ENCODE results near the gene CUX1. TPM values are rescaled to one million over a fixed set of nuclear protein-coding genes. Genes with fewer than 3 reads are reported as not detected.
"Not testable (repeated sequence)": the region's sequence is repeated elsewhere in the genome, so short reads cannot be mapped to it uniquely, and the experiment has no call there.

The CUX1 gene
- total and polyA plus RNA-seq, 2 donors: 59.7 to 63.5 TPM

DNA sequence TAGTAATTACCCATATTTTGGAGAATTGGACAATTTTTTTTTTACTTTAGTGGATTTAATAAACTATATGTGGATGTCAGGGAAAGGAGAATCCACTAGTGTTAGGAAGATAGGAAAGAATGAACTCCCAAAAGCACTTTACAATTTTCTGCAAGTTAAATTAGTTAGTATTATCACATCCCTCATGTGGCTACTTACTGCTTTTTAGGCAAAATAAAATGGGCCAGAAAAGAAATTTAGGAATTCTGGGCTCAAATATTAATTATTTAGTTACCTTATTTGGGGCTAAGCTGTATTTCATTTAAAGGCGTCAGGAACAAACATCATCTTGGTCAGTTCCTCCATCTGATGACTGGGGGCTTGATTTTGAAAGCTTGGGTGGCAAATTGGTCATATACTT is 4.8 kb upstream of the CUX1 start:
- 92% methylated on average over 1 of the region's 1 CpG for WGBS
- Histone ChIP-seq H3K4me1 (ENCODE audit: insufficient read depth) (no peaks in the 10 kb centered on the region), H3K27ac (ENCODE audit: low read depth) (no peak overlapping the region), H3K36me3 (ENCODE audit: insufficient read depth) (no peaks in the 10 kb centered on the region), H3K4me3 (ENCODE audit: low read depth, low read length) (no peak overlapping the region)
- DNase-seq (ENCODE audit: extremely low spot score): no peak

GRCh38 chr7:101813402-101814019 is 3.9 kb upstream of the CUX1 start:
- no peak for DNase-seq (ENCODE audit: extremely low spot score)
- Histone ChIP-seq H3K4me1 (ENCODE audit: insufficient read depth) (no peaks in the 10 kb centered on the region), H3K27ac (ENCODE audit: low read depth) (no peak overlapping the region), H3K4me3 (ENCODE audit: low read depth, low read length) (peak overlapping the region; percentile 99), H3K36me3 (ENCODE audit: insufficient read depth) (no peaks in the 10 kb centered on the region)
- WGBS: 36% methylated on average over 5 of the region's 5 CpGs

DNA sequence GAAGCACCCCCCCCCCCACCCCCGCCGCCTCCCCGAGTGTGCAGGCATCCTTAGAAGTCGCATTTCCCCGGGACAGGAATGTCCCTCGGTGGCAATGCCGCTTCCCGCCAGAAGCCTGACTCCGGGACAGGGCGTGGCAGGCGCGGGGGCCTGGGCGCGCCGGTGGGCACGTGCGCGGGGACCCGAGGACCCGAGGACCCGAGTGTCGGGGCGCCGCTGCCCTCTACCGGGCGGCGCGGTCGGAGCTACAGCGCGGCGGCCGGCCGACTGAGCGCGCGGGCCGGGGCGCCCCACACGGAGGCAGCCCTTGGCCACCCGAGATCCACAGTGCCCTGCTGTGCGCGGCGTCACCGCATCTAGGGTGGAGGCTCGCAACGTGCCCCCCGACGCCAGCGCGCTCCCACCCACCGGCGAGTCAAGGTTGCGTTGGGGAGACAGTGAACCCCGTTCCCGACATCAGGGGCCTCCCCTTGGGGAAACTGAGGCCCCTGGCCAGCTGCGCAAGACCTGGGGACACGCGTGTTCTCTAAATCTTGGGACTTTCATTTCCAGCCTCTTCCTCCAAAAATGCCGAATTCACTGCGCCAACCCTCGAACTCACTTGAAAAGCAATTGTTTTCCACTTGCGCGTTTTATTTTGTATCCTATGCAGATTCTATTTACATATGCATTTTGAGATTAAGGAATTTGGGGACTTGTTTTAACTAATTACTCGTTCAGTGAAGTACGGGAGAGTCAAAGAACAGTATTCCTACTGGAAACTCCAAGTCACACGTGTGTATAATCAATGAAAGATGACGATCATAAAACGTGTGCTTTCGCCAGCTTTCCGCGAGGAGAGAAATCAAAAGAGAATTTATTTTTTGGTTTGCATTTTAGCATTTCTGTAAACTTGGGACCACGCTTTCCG is 3.1 kb upstream of the CUX1 start:
- H3K4me1 ChIP-seq (ENCODE audit: insufficient read depth): no peaks in the 10 kb centered on the region
- no peak overlapping the region for H3K27ac ChIP-seq (ENCODE audit: low read depth)
- peak overlapping the region; percentile 99 for H3K4me3 ChIP-seq (ENCODE audit: low read depth, low read length)
- H3K36me3 ChIP-seq (ENCODE audit: insufficient read depth): no peaks in the 10 kb centered on the region
- WGBS: under 1% methylated on average over 74 of the region's 74 CpGs
- DNase-seq (ENCODE audit: extremely low spot score): no peak

DNA sequence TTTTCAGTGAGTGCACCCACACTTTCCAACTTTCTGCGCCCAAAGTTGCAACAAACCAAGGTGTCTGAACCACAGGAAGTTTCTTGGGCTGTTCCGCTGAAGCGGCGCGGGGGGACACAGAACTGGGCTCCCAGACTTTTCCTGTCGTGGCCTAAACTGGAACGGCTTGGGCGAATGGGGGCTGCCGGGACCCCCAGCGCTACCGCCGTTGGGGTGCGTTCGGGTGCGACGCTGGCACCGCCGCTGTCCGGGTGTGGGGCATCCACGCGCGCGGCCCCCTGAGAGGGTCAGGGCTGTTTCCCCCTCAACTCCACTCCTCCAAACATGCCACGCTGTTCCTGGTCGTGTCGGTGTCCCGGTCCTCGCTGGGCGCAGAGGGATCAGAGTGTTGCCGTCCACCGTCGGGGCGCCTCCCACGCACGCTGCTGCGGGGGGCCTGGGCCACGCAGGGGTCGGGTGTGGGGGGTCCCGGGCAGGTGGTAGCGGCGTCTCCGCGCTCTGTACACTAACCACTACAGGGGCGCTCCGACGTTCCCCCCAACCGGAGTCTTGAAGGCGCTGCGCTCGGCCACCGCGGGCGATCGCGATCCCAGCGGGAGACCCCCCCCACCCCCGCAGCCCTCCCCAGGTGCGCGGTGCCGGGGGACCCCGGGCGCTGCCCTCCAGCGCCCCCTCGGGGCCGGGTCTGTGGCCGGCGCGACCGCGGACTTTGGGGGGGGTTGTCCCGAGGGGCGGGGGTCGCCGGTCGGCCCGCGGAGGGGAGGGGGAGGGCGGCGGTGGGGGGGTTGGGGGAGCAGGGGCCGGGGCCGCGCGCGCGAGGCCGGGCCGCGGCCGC is 2.2 kb upstream of the CUX1 start:
- no peak for DNase-seq (ENCODE audit: extremely low spot score)

GRCh38 chr7:101815826-101816594 is 1.4 kb upstream of the CUX1 start:
- WGBS: under 1% methylated on average over 94 of the region's 113 CpGs
- Histone ChIP-seq H3K36me3 (ENCODE audit: insufficient read depth) (no peaks in the 10 kb centered on the region), H3K4me3 (ENCODE audit: low read depth, low read length) (peak overlapping the region; percentile 99), H3K4me1 (ENCODE audit: insufficient read depth) (no peaks in the 10 kb centered on the region), H3K27ac (ENCODE audit: low read depth) (peak overlapping the region; percentile 83)
- DNase-seq (ENCODE audit: extremely low spot score): no peak

More for the DNA sequence above, 2.2 kb upstream of the CUX1 start:
- Histone ChIP-seq H3K4me3 (ENCODE audit: low read depth, low read length) (peak overlapping the region; percentile 99), H3K27ac (ENCODE audit: low read depth) (peak overlapping the region; percentile 70), H3K36me3 (ENCODE audit: insufficient read depth) (no peaks in the 10 kb centered on the region), H3K4me1 (ENCODE audit: insufficient read depth) (no peaks in the 10 kb centered on the region)
- under 1% methylated on average over 87 of the region's 89 CpGs for WGBS

DNA sequence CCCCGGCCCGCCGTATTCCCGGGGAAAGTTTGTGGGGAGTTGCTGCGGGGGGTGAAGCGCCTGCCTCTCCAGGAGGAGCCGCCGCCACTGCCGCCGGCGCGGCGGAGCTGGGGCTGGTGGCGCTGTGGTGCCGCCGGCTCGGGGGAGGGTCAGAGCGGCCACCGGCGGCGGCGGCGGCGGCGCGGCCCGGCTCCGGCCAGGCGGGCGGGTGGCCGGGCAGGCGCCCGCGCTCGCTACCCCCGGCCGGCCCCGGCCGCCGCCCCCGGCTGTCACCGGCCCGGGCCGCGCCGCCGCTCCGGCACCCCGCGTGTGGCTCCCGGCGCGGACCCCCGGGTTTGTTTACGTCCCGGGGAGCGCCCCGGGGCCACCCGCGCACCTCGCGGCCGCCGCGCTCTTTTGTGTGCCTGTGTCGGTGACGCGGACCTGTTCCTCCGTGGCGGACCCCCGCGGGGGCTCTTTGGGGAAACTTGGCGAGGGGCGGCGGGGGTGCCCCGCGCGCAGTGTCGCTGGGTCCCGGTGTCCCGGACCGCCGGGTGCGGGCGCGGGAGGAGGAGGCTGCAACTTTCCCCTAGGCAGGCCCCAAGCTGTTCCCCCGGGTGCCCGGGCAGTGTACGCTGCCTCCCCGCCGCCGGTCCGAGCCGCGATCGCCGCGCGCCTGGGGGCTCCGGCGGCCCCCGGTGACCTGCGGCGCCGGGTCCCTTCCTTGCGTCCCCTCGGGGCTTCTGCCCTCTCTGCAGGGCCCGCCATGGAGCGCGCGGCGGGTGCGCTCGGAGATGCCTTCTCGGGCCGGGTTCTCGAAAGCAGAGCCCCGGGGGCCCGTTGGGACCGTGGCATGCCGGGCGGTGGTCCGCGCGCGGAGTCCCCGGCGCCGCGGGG is 593 bp upstream of the CUX1 start:
- no peaks in the 10 kb centered on the region for H3K36me3 ChIP-seq (ENCODE audit: insufficient read depth)
- peak overlapping the region; percentile 55 for H3K27ac ChIP-seq (ENCODE audit: low read depth)
- peak overlapping the region; percentile 99 for H3K4me3 ChIP-seq (ENCODE audit: low read depth, low read length)
- no peak for DNase-seq (ENCODE audit: extremely low spot score)
- H3K4me1 ChIP-seq (ENCODE audit: insufficient read depth): no peaks in the 10 kb centered on the region
- under 1% methylated on average over 130 of the region's 130 CpGs for WGBS

DNA sequence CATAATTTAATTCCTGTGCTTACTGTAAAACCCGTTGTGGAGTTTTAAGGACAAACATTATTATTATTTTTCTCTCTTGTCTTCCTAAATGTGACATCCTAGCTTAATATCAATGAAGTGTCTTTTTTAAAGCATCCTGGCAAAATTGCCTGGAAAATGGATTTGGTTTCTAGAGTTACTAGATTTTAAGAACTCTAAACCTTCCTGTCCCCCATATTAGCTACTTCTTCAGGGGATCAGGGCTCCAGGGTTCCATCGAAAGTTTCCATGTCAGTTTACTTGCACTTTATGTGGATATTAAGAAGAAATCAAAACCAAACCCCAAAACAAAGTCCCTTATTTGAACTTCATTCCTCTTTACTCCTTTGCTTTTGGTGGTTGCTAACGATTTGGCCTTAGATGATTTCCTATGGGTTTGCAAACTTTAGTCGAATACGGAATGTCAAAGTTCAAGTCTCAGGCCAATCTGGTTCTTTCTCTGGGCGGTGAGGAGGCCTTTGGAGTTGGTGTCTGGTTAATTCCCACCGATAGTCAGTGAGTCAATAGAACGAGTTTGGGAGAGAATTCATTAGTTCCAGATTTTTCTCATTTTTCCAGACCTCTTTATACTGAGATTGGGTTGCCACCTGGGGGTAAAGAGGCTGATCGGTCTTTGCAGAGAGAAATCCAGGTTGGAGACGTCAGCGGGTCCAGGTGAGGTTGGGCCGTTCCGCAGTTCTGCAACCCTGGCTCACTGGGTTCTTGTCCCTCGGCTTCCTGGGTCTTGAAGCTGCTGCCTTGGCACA is 1.1 kb downstream of the CUX1 start:
- Histone ChIP-seq H3K4me1 (ENCODE audit: insufficient read depth) (no peaks in the 10 kb centered on the region), H3K4me3 (ENCODE audit: low read depth, low read length) (no peak overlapping the region), H3K27ac (ENCODE audit: low read depth) (no peak overlapping the region), H3K36me3 (ENCODE audit: insufficient read depth) (no peaks in the 10 kb centered on the region)
- DNase-seq (ENCODE audit: extremely low spot score): no peak
- WGBS: 75% methylated on average over 14 of the region's 14 CpGs

DNA sequence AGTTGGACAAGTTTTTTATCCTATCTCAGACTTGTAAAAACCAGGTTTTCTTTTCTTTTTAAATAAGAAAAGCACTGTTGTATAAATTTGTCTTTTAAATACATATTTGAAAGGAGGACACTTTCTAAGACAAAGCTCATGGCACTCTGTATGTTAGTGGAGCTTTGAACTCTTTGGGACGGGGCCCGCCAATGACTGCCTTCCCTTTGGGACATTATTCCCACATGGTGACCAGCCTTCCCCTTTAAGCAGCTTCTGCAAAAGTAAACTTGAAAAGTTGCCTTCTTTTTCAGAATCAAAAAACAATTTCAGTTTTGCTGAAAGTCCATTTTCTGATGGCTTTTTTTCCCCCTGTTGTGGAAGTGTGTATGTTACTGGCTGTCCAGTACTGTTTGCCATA is 1.8 kb downstream of the CUX1 start:
- 83% methylated on average over 2 of the region's 2 CpGs for WGBS
- Histone ChIP-seq H3K4me3 (ENCODE audit: low read depth, low read length) (no peak overlapping the region), H3K27ac (ENCODE audit: low read depth) (peak overlapping the region; percentile 65), H3K4me1 (ENCODE audit: insufficient read depth) (no peaks in the 10 kb centered on the region), H3K36me3 (ENCODE audit: insufficient read depth) (no peaks in the 10 kb centered on the region)
- no peak for DNase-seq (ENCODE audit: extremely low spot score)

- no peak for DNase-seq (ENCODE audit: extremely low spot score)
- no peaks in the 10 kb centered on the region for H3K36me3 ChIP-seq (ENCODE audit: insufficient read depth)
- no peaks in the 10 kb centered on the region for H3K4me1 ChIP-seq (ENCODE audit: insufficient read depth)
- 77% methylated on average over 6 of the region's 6 CpGs for WGBS
- no peak overlapping the region for H3K27ac ChIP-seq (ENCODE audit: low read depth)
- no peak overlapping the region for H3K4me3 ChIP-seq (ENCODE audit: low read depth, low read length)
These were observed 2.6 kb downstream of the CUX1 start for GRCh38 chr7:101819913-101820522.

- H3K4me3 ChIP-seq (ENCODE audit: low read depth, low read length): no peak overlapping the region
- WGBS: 67% methylated on average over 8 of the region's 8 CpGs
- H3K27ac ChIP-seq (ENCODE audit: low read depth): no peak overlapping the region
- H3K36me3 ChIP-seq (ENCODE audit: insufficient read depth): no peaks in the 10 kb centered on the region
- no peak for DNase-seq (ENCODE audit: extremely low spot score)
- no peaks in the 10 kb centered on the region for H3K4me1 ChIP-seq (ENCODE audit: insufficient read depth)
These were observed 3.3 kb downstream of the CUX1 start for GRCh38 chr7:101820703-101821102.

DNA sequence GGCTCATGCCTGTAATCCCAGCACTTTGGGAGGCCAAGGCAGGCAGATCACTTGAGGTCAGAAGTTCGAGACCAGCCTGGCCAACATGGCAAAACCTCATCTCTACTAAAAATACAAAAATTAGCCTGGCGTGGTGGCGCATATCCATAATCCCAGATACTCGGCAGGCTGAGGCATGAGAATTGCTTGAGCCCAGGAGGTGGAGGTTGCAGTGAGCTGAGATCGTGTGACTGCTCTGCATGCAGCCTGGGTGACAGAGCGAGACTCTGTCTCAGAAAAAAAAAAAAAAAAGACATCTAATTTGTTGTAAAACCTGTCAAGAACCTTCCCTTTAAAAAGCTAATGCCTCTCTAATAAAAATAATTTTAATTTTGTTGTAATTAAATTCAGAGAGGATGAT is 5.2 kb downstream of the CUX1 start:
- H3K4me1 ChIP-seq (ENCODE audit: insufficient read depth): not testable (repeated sequence)

More for the DNA sequence above, 5.2 kb downstream of the CUX1 start:
- not testable (repeated sequence) for H3K4me3 ChIP-seq (ENCODE audit: low read depth, low read length); DNase-seq (ENCODE audit: extremely low spot score); H3K36me3 ChIP-seq (ENCODE audit: insufficient read depth); H3K27ac ChIP-seq (ENCODE audit: low read depth)
- 87% methylated on average over 6 of the region's 6 CpGs for WGBS

Measured in urinary bladder (tissue), 4 donors.